NCI-H2196 (cell line): ENCODE results near the gene ZNF613.
"Not testable (repeated sequence)": the region's sequence is repeated elsewhere in the genome, so short reads cannot be mapped to it uniquely, and the experiment has no call there.

Experiments
- DNase-seq: peaks from one replicate; lab custom pipeline; 2025; ENCODE audit not compliant: unreplicated experiment; lab: John Stamatoyannopoulos, UW

ZNF613 gene

GRCh38 chr19:51926784-51927741 is at the start of gene ZNF613:
ZNF613 (plus strand) TSS chr19:51927472; CDS start chr19:51936221, 8,749 bp downstream.
- peak; percentile 89 for DNase-seq

GRCh38 chr19:51882518-51882917 is 44.8 kb upstream of the ZNF613 start:
- DNase-seq: no peak

GRCh38 chr19:51884713-51885112 is 42.6 kb upstream of the ZNF613 start:
- no peak for DNase-seq

DNA sequence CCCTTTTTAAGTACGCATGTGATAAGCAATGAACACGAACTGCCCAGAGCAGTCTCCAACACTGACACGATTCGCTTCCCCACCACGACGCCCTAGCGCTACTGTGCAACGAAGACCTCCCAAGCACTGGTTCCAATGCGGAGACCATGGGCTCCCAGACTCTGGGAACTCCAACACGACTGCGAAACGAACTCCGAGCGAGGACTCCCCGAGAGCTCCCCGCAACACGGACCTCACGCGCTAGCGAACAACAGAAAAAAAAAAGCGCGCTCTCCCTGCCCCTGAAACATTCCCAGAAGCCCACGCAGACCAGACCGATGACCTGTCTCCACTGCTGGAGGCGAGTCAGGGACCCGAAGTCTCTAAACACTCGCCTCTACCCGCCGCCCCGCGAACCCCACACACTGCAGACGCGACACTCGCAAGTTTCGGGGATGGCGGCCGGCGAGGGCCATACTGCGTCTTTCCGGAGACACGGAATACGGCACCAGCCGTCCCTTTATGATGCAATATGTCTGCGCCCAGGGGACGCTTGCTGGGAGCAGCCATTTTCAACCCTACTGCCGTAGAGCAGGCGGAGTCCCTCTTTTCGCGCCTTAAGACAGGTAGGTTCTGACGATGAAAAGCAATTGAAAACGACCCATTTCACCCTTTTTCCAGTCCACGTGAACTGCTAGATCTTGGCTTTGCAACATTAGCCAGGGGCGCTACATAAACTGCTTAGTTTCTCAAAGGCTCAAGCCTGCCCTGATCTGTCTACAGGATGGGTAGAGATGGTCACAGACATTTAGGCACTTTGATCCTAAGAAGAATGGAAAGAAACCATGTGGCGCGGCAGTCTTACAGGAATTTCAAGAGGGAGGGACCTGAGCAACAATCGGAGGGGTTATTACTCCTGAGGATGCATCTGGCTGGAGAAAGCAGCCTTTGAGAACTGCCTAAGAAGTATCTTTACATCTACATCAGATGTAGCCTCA is 39.5 kb upstream of the ZNF613 start, which contains the start of gene ZNF577:
Gene ZNF577, minus strand, starts transcription at position 430 of the 977 bp plus-strand sequence. CDS start 7,569 bp downstream, outside the sequence.
- DNase-seq: no peak

- no peak for DNase-seq
Observed at GRCh38 chr19:51889934-51890333, 37.3 kb upstream of the ZNF613 start.

- DNase-seq: no peak
Observed at GRCh38 chr19:51891193-51891747, 36.0 kb upstream of the ZNF613 start.

GRCh38 chr19:51901860-51902259 is 25.4 kb upstream of the ZNF613 start:
- DNase-seq: no peak

- DNase-seq: no peak
Observed at GRCh38 chr19:51903192-51903591, 24.1 kb upstream of the ZNF613 start.

- peak; percentile 89 for DNase-seq
Observed at GRCh38 chr19:51904331-51905165, 22.7 kb upstream of the ZNF613 start, which contains the start of gene ZNF649. ZNF649 (minus strand) TSS chr19:51905017; CDS start chr19:51900107, 4,910 bp downstream.

- DNase-seq: no peak
Observed at GRCh38 chr19:51905206-51905605, 22.1 kb upstream of the ZNF613 start.

DNA sequence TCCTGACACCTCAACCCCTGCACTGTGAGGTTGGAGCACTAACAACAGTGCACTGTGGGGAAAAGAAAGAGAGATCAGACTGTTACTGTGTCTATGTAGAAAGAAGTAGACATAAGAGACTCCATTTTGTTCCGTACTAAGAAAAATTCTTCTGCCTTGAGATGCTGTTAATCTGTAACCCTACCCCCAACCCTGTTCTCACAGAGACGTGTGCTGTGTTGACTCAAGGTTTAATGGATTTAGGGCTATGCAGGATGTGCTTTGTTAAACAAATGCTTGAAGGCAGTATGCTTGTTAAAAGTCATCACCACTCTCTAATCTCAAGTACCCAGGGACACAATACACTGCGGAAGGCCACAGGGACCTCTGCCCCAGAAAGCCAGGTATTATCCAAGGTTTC is 21.6 kb upstream of the ZNF613 start:
- not testable (repeated sequence) for DNase-seq

- not testable (repeated sequence) for DNase-seq
Observed at GRCh38 chr19:51906108-51906507, 21.2 kb upstream of the ZNF613 start.

GRCh38 chr19:51907981-51908380 is 19.3 kb upstream of the ZNF613 start:
- not testable (repeated sequence) for DNase-seq

- no peak for DNase-seq
Observed at GRCh38 chr19:51915324-51915867, 11.9 kb upstream of the ZNF613 start.

DNA sequence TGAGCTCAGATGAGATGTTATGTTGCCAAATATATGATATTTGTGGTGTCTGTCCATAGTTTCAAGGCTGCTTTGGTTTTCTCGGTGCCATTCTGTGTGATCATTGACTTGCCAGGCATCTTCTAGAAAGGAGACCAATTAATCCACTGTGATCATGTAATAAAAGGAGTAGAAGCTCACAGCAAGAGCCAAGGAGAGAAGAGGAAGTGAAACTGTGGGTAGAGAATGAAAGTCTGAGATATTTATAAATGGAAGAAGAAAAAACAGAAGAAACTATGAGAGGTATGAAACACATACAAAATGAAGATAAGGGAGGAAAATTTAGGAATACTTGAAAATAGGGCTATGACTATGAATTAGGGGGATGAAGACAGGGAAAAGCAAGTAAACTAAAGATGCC is 11.1 kb upstream of the ZNF613 start:
- no peak for DNase-seq

DNA sequence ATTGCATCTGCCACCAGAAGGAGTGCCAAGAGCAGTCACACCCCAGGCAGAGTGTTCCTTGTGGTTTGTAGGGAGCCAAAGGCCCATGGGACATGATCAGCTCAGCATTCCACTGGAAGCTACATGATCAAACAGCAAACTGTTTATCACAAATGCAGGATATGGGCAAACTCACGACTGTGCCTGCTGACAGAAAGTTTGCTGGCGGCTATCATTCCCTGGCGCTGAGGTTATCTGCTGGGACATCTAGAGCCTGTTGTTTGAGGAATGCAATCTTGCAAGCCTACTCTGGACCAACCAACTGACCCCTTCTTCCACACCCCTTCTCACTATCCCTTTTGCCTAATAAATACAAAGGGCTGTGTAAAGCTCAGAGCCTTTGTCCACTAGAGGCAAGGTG is 7.7 kb upstream of the ZNF613 start:
- DNase-seq: no peak

DNA sequence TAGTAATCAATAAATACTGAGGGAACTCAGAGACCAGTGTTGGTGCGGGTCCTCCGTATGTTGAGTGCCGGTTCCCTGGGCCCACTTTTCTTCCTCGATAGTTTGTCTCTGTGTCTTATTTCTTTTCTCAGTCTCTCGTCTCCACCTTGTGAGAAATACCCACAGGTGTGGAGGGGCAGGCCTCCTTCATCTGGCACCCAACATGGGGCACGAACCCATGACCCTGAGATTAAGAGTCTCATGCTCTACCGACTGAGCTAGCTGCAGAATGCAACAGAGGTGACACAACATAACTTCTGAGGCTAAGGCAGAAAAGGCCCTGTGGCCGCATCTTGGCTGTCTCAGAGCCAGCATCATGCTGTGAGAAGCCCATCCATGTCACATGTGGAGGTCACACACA is 5.3 kb upstream of the ZNF613 start:
- no peak for DNase-seq

DNA sequence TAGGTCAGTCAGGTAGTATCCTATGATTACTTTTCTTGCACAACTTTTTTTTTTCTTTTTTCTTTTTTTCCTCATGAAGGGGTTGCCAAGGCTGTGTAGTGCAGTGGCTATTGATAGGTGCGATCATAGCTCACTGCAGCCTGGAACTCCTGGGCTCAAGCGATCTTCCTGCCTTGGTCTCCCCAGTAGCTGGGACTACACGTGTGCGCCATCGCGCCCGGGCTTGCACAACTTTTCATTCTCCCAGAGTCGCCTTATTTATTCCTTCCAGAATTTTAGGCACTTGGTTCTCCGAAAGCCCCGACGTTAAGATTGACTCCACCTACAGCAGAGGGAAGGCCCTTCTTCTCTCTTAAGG is 867 bp upstream of the ZNF613 start:
- no peak for DNase-seq

DNA sequence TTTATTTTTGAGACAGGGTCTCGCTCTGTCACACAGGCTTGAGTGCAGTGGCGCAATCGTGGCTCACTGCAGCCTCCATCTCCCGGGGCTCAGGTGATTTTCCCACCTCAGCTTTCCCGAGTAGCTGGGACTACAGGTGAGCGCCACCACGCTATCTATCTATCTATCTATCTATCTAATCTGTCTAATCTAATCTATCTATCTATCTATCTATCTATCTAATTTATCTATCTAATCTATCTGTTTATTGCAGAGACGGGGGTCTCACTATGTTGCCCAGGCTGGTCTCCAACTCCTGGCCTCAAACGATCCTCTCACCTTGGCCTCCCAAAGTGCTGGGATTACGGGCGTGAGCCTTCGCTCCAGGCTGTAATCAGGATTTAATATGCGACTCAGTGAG is 587 bp downstream of the ZNF613 start:
- no peak for DNase-seq

DNA sequence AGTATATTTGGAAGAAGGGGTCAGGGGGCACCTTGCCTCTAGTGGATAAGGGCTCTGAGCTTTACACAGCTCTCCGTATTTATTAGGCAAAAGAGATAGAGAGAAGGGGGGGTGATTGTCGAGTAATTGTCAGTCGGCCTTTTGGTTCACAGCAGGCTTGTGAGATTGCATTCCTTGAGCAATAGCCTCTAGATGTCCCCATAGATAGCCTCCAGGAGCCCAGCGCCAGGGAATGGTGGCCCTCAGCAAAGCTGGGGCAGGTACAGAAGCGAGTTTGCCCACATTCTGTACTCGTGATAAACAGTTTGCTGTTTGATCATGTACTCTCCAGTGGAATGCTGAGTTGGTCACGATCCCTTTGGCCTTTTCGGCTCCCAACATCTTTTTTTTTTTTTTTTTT is 4.6 kb downstream of the ZNF613 start:
- no peak for DNase-seq
